Colonic mucosa (tissue), 4 donors: ENCODE measurements around the gene TXNDC9. TPM values are rescaled to one million over a fixed set of nuclear protein-coding genes. Genes with fewer than 3 reads are reported as not detected.
"Not testable (repeated sequence)": the region's sequence is repeated elsewhere in the genome, so short reads cannot be mapped to it uniquely, and the experiment has no call there.

Source experiments
- DNase-seq: peaks from one replicate; pipeline ENCODE4 v3.0.0-alpha.2; 2020
- H3K27ac ChIP-seq: fragments of 200-600 bp; one replicate; pipeline ENCODE4 v1.8.0; 2021
- H3K27me3 ChIP-seq: fragments of 200-600 bp; one replicate; pipeline ENCODE4 v1.8.0; 2021
- H3K36me3 ChIP-seq: fragments of 200-600 bp; one replicate; pipeline ENCODE4 v1.8.0; 2021
- H3K4me1 ChIP-seq: fragments of 200-600 bp; one replicate; pipeline ENCODE4 v1.8.0; 2021; ENCODE audit warnings: mild to moderate bottlenecking
- H3K4me3 ChIP-seq: fragments of 200-600 bp; one replicate; pipeline ENCODE4 v1.8.0; 2021
- H3K9ac ChIP-seq, 2 donors: one replicate each; pipeline ENCODE4 v1.7.0; 2013; ENCODE audit warnings: control low read depth in 2 of 2, low read depth in 2 of 2, low read length in 2 of 2
- H3K9me3 ChIP-seq: fragments of 200-600 bp; one replicate; pipeline ENCODE4 v1.8.0; 2021
- intact Hi-C: fragments of 100-400 bp; cut with DNase I; formaldehyde crosslinking; loops from one replicate; pipeline ENCODE4 v1.14.1; 2022
- total RNA-seq, 2 donors: library from RNA; stranded (reverse); fragmentation: NEBNext Ultra II Directional in 1 of 2; extraction: Animal tissue kit (Norgen Biotek cat#: 25700) in 1 of 2; gene quantifications; one replicate each; pipeline ENCODE4 v1.2.1, GENCODE V29; 2021
- TF ChIP-seq, protein P1 (sequence below): fragments of 200-600 bp; IDR thresholded peaks from one replicate; pipeline ENCODE4 v1.8.0; 2022; ENCODE audit warnings: antibody characterized with exemption, mild to moderate bottlenecking
- donor health status: healthy.
- donor health status: DM: no; HTN: no; CAD: no.
- donor health status: DM: no; HTN: no; CAD: no.

Gene TXNDC9
- total RNA-seq, 2 donors from 2014 or later, result 25.9 to 26.2 TPM

DNA sequence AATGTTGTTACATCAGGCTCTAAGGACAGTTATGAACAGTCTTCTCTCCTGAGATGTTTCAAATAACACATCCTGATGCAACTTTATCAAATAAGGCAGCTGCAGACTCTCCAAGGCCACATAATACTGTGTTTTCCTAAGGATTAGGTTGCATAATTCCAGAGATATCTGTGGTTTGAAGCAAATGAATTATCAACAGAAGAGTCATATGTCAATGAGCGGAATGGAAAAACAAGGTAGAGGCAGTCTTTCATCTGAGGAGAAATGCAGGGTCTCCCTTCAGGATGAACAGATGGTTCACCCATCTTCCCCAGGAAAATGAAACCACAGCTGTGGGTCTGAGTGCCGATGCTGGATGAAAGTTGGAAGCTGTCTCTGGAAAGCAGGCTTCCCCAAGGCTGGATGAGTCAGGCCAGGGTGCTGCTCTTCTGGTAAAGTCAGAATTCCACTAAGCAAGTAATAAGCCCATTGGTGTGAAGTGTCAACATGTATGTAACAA lies 57.3 kb downstream of the TXNDC9 start:
- Histone ChIP-seq H3K9me3 (no peaks in the 10 kb centered on the region), H3K27me3 (no peaks in the 10 kb centered on the region), H3K9ac (no peak overlapping the region), H3K27ac (no peak overlapping the region), H3K4me1 (no peaks in the 10 kb centered on the region), H3K36me3 (no peaks in the 10 kb centered on the region), H3K4me3 (no peak overlapping the region)
- intact Hi-C loops, result no loop called here
- TF ChIP-seq, protein P1, sequence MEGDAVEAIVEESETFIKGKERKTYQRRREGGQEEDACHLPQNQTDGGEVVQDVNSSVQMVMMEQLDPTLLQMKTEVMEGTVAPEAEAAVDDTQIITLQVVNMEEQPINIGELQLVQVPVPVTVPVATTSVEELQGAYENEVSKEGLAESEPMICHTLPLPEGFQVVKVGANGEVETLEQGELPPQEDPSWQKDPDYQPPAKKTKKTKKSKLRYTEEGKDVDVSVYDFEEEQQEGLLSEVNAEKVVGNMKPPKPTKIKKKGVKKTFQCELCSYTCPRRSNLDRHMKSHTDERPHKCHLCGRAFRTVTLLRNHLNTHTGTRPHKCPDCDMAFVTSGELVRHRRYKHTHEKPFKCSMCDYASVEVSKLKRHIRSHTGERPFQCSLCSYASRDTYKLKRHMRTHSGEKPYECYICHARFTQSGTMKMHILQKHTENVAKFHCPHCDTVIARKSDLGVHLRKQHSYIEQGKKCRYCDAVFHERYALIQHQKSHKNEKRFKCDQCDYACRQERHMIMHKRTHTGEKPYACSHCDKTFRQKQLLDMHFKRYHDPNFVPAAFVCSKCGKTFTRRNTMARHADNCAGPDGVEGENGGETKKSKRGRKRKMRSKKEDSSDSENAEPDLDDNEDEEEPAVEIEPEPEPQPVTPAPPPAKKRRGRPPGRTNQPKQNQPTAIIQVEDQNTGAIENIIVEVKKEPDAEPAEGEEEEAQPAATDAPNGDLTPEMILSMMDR, result no peak
- no peak for DNase-seq

DNA sequence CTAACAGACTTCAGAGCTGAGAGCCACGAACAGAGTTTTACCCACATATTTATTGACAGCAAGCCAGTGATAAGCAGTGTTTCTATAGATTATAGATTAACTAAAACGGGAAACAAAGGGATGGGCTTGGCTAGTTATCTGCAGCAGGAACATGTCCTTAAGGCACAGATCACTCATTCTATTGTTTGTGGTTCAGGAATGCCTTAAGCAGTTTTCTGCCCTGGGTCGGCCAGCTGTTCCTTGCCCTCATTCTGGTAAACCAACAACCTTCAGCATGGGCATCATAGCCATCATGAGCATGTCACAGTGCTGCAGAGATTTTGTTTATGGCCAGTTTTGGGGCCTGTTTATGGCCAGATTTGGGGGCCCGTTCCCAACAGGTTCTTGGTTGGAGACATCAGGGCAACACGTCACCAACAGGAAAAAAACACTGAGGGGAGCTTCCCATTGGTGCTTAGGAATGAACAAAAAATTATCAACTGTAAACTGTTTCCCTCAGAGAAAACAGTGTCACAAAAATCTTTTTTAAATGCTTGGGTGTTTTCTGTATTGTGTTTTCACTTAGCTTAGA lies 57.9 kb downstream of the TXNDC9 start:
- H3K36me3 ChIP-seq, H3K4me3 ChIP-seq, H3K4me1 ChIP-seq, DNase-seq, intact Hi-C loops, H3K27ac ChIP-seq, H3K9ac ChIP-seq, H3K27me3 ChIP-seq, H3K9me3 ChIP-seq: not testable (repeated sequence)

DNA sequence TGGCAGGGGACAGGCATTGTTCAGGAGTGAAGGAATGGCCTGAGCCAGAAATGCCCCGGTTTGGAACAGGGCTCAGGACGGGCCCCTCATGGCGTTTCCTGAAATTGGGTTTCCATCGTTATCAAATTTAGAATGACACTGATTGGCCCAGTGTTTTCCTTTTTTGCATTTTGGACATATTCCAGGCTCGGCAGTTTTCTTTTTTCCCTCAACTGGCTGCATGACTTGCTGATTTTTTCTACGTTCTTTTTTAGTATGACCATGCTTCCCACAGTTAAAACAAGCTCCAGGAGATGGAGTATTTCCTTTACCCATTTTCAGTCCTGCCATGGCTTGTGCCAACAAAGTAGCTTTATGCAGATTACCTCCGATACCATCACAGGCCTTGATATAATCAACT lies 60.3 kb downstream of the TXNDC9 start:
- intact Hi-C loops, result no loop called here

More for the DNA sequence above, 60.3 kb downstream of the TXNDC9 start:
- Histone ChIP-seq H3K36me3 (no peaks in the 10 kb centered on the region), H3K9me3 (no peaks in the 10 kb centered on the region), H3K4me1 (no peaks in the 10 kb centered on the region), H3K9ac (no peak overlapping the region), H3K27me3 (no peaks in the 10 kb centered on the region), H3K4me3 (no peak overlapping the region), H3K27ac (no peak overlapping the region)
- TF ChIP-seq, protein P1, result no peak
- DNase-seq, result no peak

Other genes starting within 250 kb of the TXNDC9 start
- gene C2orf15, start 194.6 kb downstream of the TXNDC9 start, total RNA-seq, result 1 to 10 TPM; 3.1 to 3.6 TPM
- 1 to 10 TPM; 6.1 to 6.6 TPM for gene TSGA10, start 181.4 kb downstream of the TXNDC9 start, total RNA-seq
- gene LIPT1, start 181.4 kb downstream of the TXNDC9 start, total RNA-seq, result 1 to 10 TPM; 6.2 to 6.3 TPM
- gene MITD1, start 155.3 kb downstream of the TXNDC9 start, total RNA-seq, result 10 to 100 TPM; 24.6 to 25.3 TPM
- 10 to 100 TPM; 25.9 to 26.9 TPM for gene MRPL30, start 155.1 kb downstream of the TXNDC9 start, total RNA-seq
- not detected for gene LYG2, start 80.7 kb downstream of the TXNDC9 start, total RNA-seq
- 1 to 10 TPM in 1 of 2 donors, under 1 TPM in 1; 0.96 to 1.1 TPM for gene LYG1, start 35.1 kb downstream of the TXNDC9 start, total RNA-seq
- 10 to 100 TPM; 27.1 to 40.5 TPM for gene EIF5B, start 1.1 kb upstream of the TXNDC9 start, total RNA-seq
- gene REV1, start 153.7 kb upstream of the TXNDC9 start, total RNA-seq, result 10 to 100 TPM; 29.7 to 37.4 TPM